HCT116 (cell line): ENCODE measurements around the gene TMEM44. TPM values are rescaled to one million over a fixed set of nuclear protein-coding genes. Genes with fewer than 3 reads are reported as not detected.
"Not testable (repeated sequence)": the region's sequence is repeated elsewhere in the genome, so short reads cannot be mapped to it uniquely, and the experiment has no call there.

ENCODE experiments used
- ATAC-seq: fragments of 200-7000 bp; cut with Tn5 transposase; 2 replicates; pipeline ENCODE4 v1.9.1; 2020; ENCODE audit warnings: mild to moderate bottlenecking, moderate library complexity
- BruUV-seq: library from RNA; stranded (reverse); fragments of 400-500 nt; replicated peaks from 2 replicates; lab custom pipeline; 2021; lab: Mats Ljungman, UMichigan
- CTCF ChIA-PET: fragments of 300-600 bp; sonication (Branson Sonifier 250); formaldehyde crosslinking; loops from one replicate; lab custom pipeline; 2021; ENCODE audit warnings: antibody characterized with exemption; lab: Charles Lee
- POLR2A ChIA-PET: fragments of 300-600, 350-600 bp; sonication (Branson Sonifier 250); formaldehyde crosslinking; loops from one replicate; lab custom pipeline; 2021; ENCODE audit warnings: antibody characterized with exemption; lab: Charles Lee
- RAD21 ChIA-PET, 2 experiments: fragments of 300-600 bp; sonication (Branson Sonifier 250); formaldehyde crosslinking; loops; one replicate each; lab custom pipeline; 2023; ENCODE audit warnings: low total read pairs in 2 of 2; ENCODE audit not compliant: uncharacterized antibody in 2 of 2, unreplicated experiment in 2 of 2, low non-redundant PET in 1 of 2; lab: Charles Lee
- DNase-seq: peaks from one replicate; pipeline ENCODE4 v3.0.0-alpha.2; 2010; ENCODE audit warnings: low read depth, low spot score
- H2AFZ ChIP-seq: fragments of 200-600 bp; shearing (Covaris generic), sonication (generic); 2 replicates; pipeline ENCODE4 v1.6.1; 2017; ENCODE audit warnings: low read depth, mixed run types, mixed read lengths, antibody characterized with exemption, low read length; ENCODE audit not compliant: poor library complexity, severe bottlenecking
- H3K27ac ChIP-seq: 2 replicates; pipeline ENCODE4 v1.5.1; 2012; ENCODE audit warnings: low read depth, low read length
- H3K27me3 ChIP-seq: fragments of 200-600 bp; sonication (generic); 2 replicates; pipeline ENCODE4 v1.6.1; 2016; ENCODE audit warnings: mixed run types, low read length, mixed read lengths; ENCODE audit not compliant: insufficient read depth
- H3K36me3 ChIP-seq, 2 experiments: fragments of 200-500 bp in 1 of 2; fragments of 200-600 bp in 1 of 2; sonication (Bioruptor generic) in 1 of 2; sonication (generic) in 1 of 2; 2 replicates each; pipeline versions ENCODE4 v1.5.1 to v1.6.1; 2014 to 2016; ENCODE audit warnings: low read length in 2 of 2, inconsistent platforms in 1 of 2, mixed read lengths in 1 of 2, mixed run types in 1 of 2; ENCODE audit not compliant: insufficient read depth in 2 of 2, control insufficient read depth in 1 of 2
- H3K4me1 ChIP-seq, 2 experiments: fragments of 200-600 bp in 1 of 2; sonication (generic) in 1 of 2; 2 replicates each; pipeline versions ENCODE4 v1.5.1 to v1.6.1; 2012 to 2017; ENCODE audit warnings: low read length in 2 of 2, inconsistent platforms in 1 of 2, mild to moderate bottlenecking in 1 of 2, mixed read lengths in 1 of 2, mixed run types in 1 of 2, moderate library complexity in 1 of 2; ENCODE audit not compliant: insufficient read depth in 2 of 2, control insufficient read depth in 1 of 2
- H3K4me2 ChIP-seq: fragments of 200-600 bp; sonication (generic); 2 replicates; pipeline ENCODE4 v1.6.1; 2017; ENCODE audit warnings: mixed run types, low read length, mixed read lengths
- H3K4me3 ChIP-seq, 2 experiments: fragments of 200-600 bp in 1 of 2; sonication (generic) in 1 of 2; replicated peaks in 1 of 2; 2 replicates each; pipeline ENCODE4 v1.5.1; 2011 to 2016; ENCODE audit warnings: low read length in 2 of 2, control low read depth in 1 of 2, low read depth in 1 of 2, mild to moderate bottlenecking in 1 of 2, mixed read lengths in 1 of 2, mixed run types in 1 of 2
- H3K79me2 ChIP-seq: fragments of 200-600 bp; sonication (generic); 2 replicates; pipeline ENCODE4 v1.6.1; 2017; ENCODE audit warnings: mild to moderate bottlenecking, mixed run types, low read length, moderate library complexity, mixed read lengths; ENCODE audit not compliant: insufficient read depth
- H3K9ac ChIP-seq: fragments of 200-600 bp; sonication (generic); 2 replicates; pipeline ENCODE4 v1.6.1; 2016; ENCODE audit warnings: low read length, mixed read lengths
- H3K9me2 ChIP-seq: fragments of 200-600 bp; sonication (generic), shearing (Covaris generic); 2 replicates; pipeline ENCODE4 v1.6.1; 2017; ENCODE audit warnings: mixed run types, mild to moderate bottlenecking, moderate library complexity; ENCODE audit not compliant: insufficient read depth
- H3K9me3 ChIP-seq, 2 experiments: fragments of 200-500 bp in 1 of 2; fragments of 200-600 bp in 1 of 2; sonication (Bioruptor generic) in 1 of 2; sonication (generic) in 1 of 2; 2 replicates each; pipeline ENCODE4 v1.6.1; 2014 to 2017; ENCODE audit warnings: low read length in 2 of 2, mixed read lengths in 2 of 2, inconsistent platforms in 1 of 2, low read depth in 1 of 2, mild to moderate bottlenecking in 1 of 2, mixed run types in 1 of 2, moderate library complexity in 1 of 2; ENCODE audit not compliant: control insufficient read depth in 1 of 2, insufficient read depth in 1 of 2
- H4K20me1 ChIP-seq: fragments of 200-600 bp; sonication (generic), shearing (Covaris generic); 2 replicates; pipeline ENCODE4 v1.6.1; 2017; ENCODE audit warnings: mixed run types, mild to moderate bottlenecking, moderate library complexity; ENCODE audit not compliant: insufficient read depth
- CBX3 ChIP-seq: IDR thresholded peaks from 2 replicates; pipeline ENCODE4 v1.6.1; 2012; ENCODE audit warnings: low read depth
- CEBPB ChIP-seq: IDR thresholded peaks from 2 replicates; pipeline ENCODE4 v1.6.1; 2012; ENCODE audit warnings: low read depth
- EZH2phosphoT487 ChIP-seq: fragments of 200-600 bp; IDR thresholded peaks from 2 replicates; pipeline ENCODE4 v1.6.1; 2018; ENCODE audit warnings: antibody characterized with exemption, borderline replicate concordance
- TCF7L2 ChIP-seq: IDR thresholded peaks from 2 replicates; pipeline ENCODE4 v1.7.0; 2011; ENCODE audit warnings: borderline replicate concordance, inconsistent platforms; ENCODE audit not compliant: insufficient read depth, insufficient read length; ENCODE audit errors: extremely low read depth
- intact Hi-C: fragments of 100-400 bp; cut with micrococcal nuclease; formaldehyde crosslinking; loops from 2 replicates; pipeline ENCODE4 v1.10.0; 2022
- total RNA-seq: library from RNA; stranded (reverse); gene quantifications from one replicate; pipeline ENCODE4 v1.2.1, GENCODE V29; 2021; ENCODE audit not compliant: unreplicated experiment

Gene TMEM44
- total RNA-seq, 1 experiment from 2014 or later, result 30.3 TPM

- H3K27ac ChIP-seq, result no peak overlapping the region
- POLR2A ChIA-PET, result no interaction called here
Measured at GRCh38 chr3:194631696-194632095, 1.5 kb downstream of the TMEM44 start.

DNA sequence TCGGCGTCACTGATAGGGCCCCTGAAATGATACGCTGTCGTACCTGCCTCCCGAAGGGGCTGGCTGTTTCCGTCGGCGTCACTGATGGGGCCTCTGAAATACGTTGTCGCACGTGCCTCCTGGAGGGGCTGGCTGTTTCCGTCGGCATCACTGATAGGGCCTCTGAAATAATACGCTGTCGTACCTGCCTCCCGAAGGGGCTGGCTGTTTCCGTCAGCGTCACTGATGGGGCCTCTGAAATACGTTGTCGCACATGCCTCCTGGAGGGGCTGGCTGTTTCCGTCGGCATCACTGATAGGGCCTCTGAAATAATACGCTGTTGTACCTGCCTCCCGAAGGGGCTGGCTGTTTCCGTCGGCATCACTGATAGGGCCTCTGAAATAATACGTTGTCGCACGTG, 2.5 kb downstream of the TMEM44 start:
- POLR2A ChIA-PET, result not testable (repeated sequence)

More at GRCh38 chr3:194631696-194632095, 1.5 kb downstream of the TMEM44 start:
- no peak for TF ChIP-seq EZH2phosphoT487
- TF ChIP-seq CEBPB, result no peak
- no peak for TF ChIP-seq CBX3
- no peak for TF ChIP-seq TCF7L2
- CTCF ChIA-PET, result no interaction called here
- H3K4me1 ChIP-seq, result peaks cover 4 to 10% of the 10 kb centered on the region in 2 experiments; a peak in 2 of 4 replicates
- H3K4me2 ChIP-seq, result peak overlapping the region; percentile 99; the same call in 1 of the 2 replicates
- no peak overlapping the region for H2AFZ ChIP-seq
- H3K79me2 ChIP-seq, result peaks cover 6% of the 10 kb centered on the region; the same call in 1 of the 2 replicates
- no TSS peak for BruUV-seq
- H3K9me3 ChIP-seq, result peaks cover 6 to 12% of the 10 kb centered on the region in 2 experiments; a peak in 1 of 4 replicates
- RAD21 ChIA-PET, result no interaction called here
- no peak overlapping the region; a peak in 1 of 4 replicates for H3K4me3 ChIP-seq
- DNase-seq (no peak), ATAC-seq (no peak)
- H3K36me3 ChIP-seq, result peaks cover 0 to 17% of the 10 kb centered on the region in 2 experiments; a peak in 2 of 4 replicates
- intact Hi-C loops, result no loop called here
- H3K9ac ChIP-seq, result no peak overlapping the region
- no peaks in the 10 kb centered on the region for H4K20me1 ChIP-seq
- no peaks in the 10 kb centered on the region for H3K9me2 ChIP-seq
- H3K27me3 ChIP-seq, result no peaks in the 10 kb centered on the region

More for the DNA sequence above, 2.5 kb downstream of the TMEM44 start:
- intact Hi-C loops, H3K79me2 ChIP-seq, H3K9ac ChIP-seq, H2AFZ ChIP-seq, H3K27ac ChIP-seq, H3K9me2 ChIP-seq, H3K4me3 ChIP-seq, BruUV-seq, CTCF ChIA-PET, H4K20me1 ChIP-seq, DNase-seq, H3K4me2 ChIP-seq, RAD21 ChIA-PET, ATAC-seq, H3K27me3 ChIP-seq: not testable (repeated sequence)
- peaks cover 4 to 10% of the 10 kb centered on the region in 2 experiments; a peak in 2 of 4 replicates for H3K4me1 ChIP-seq
- peaks cover 2 to 23% of the 10 kb centered on the region in 2 experiments for H3K36me3 ChIP-seq
- peaks cover 6 to 12% of the 10 kb centered on the region in 2 experiments; a peak in 1 of 4 replicates for H3K9me3 ChIP-seq
